A549 (cell line): ENCODE data around the gene CRACDL. TPM values are rescaled to one million over a fixed set of nuclear protein-coding genes. Genes with fewer than 3 reads are reported as not detected.
"Not testable (repeated sequence)": the region's sequence is repeated elsewhere in the genome, so short reads cannot be mapped to it uniquely, and the experiment has no call there.

Experiments
- ATAC-seq, 2 experiments: fragments of 200-7000 bp in 1 of 2; fragments of >200 bp in 1 of 2; cut with Nextera tagmentation in 1 of 2; cut with Tn5 transposase in 1 of 2; 3 replicates each; pipeline versions ENCODE4 v1.8.0 to v1.9.1; 2018 to 2020; ENCODE audit warnings: mild to moderate bottlenecking in 1 of 2, moderate library complexity in 1 of 2
- CTCF ChIA-PET: fragments of 300-600 bp; sonication (Branson Sonifier 250); formaldehyde crosslinking; extraction: SDS; loops from one replicate; lab custom pipeline; 2021; ENCODE audit warnings: antibody characterized with exemption, inconsistent platforms; lab: Yijun Ruan, JAX
- POLR2A ChIA-PET: fragments of 350-600 bp; formaldehyde crosslinking; extraction: SDS; loops from one replicate; lab custom pipeline; 2021; ENCODE audit warnings: antibody characterized with exemption, inconsistent platforms; lab: Yijun Ruan, JAX
- DNase-seq, 2 experiments: peaks; one replicate each; pipeline versions ENCODE4 v3.0.0 to v3.0.0-alpha.2; 2011 to 2016; ENCODE audit warnings: low read depth in 1 of 2, low spot score in 1 of 2
- FAIRE-seq: peaks from 2 replicates; lab custom pipeline; 2011; peaks lifted over from hg19 to GRCh38; lab: Jason Lieb, UNC
- H3K27ac ChIP-seq, 2 experiments: fragments of >200 bp; sonication (Bioruptor Twin); formaldehyde crosslinking; 3 replicates each; pipeline ENCODE4 v1.5.1; 2016 to 2017
- H3K4me1 ChIP-seq: fragments of >200 bp; sonication (Bioruptor Twin); formaldehyde crosslinking; 3 replicates; pipeline ENCODE4 v1.6.1; 2016
- H3K4me2 ChIP-seq: fragments of >200 bp; sonication (Bioruptor Twin); formaldehyde crosslinking; 3 replicates; pipeline ENCODE4 v1.6.1; 2016
- H3K4me3 ChIP-seq: fragments of >200 bp; sonication (Bioruptor Twin); formaldehyde crosslinking; 3 replicates; pipeline ENCODE4 v1.5.1; 2016
- H3K9me3 ChIP-seq: fragments of >200 bp; sonication (Bioruptor Twin); formaldehyde crosslinking; 3 replicates; pipeline ENCODE4 v1.6.1; 2016
- BHLHE40 ChIP-seq: IDR thresholded peaks from 2 replicates; pipeline ENCODE4 v1.6.1; 2012; ENCODE audit warnings: low read depth, low read length, inconsistent platforms
- CHD2 ChIP-seq: fragments of 150-350 bp; IDR thresholded peaks from 2 replicates; pipeline ENCODE4 v1.6.1; 2014; ENCODE audit warnings: low read length; ENCODE audit not compliant: partially characterized antibody
- CHD4 ChIP-seq: fragments of 200-600 bp; sonication (generic); IDR thresholded peaks from 2 replicates; pipeline ENCODE4 v1.6.1; 2016; ENCODE audit warnings: antibody characterized with exemption, mild to moderate bottlenecking, borderline replicate concordance
- ESRRA ChIP-seq: fragments of 150-350 bp; IDR thresholded peaks from 2 replicates; pipeline ENCODE4 v1.6.1; 2014; ENCODE audit warnings: mild to moderate bottlenecking, low read length, borderline replicate concordance
- GATA3 ChIP-seq: IDR thresholded peaks from 2 replicates; pipeline ENCODE4 v1.6.1; 2012; ENCODE audit warnings: borderline replicate concordance
- HDAC2 ChIP-seq: fragments of 200-600 bp; sonication (generic); IDR thresholded peaks from 2 replicates; pipeline ENCODE4 v1.6.1; 2016
- HEYL ChIP-seq: fragments of 250-450 bp; sonication (Bioruptor Pico); IDR thresholded peaks from 2 replicates; pipeline ENCODE4 v1.8.0; 2021; ENCODE audit warnings: mild to moderate bottlenecking, moderate library complexity
- JUNB ChIP-seq: fragments of >200 bp; sonication (Bioruptor Twin); formaldehyde crosslinking; IDR thresholded peaks from 2 replicates; pipeline ENCODE4 v1.6.1; 2016
- KDM5A ChIP-seq: fragments of 200-600 bp; sonication (generic); IDR thresholded peaks from 2 replicates; pipeline ENCODE4 v1.6.1; 2016; ENCODE audit warnings: antibody characterized with exemption, mild to moderate bottlenecking
- MAFK ChIP-seq: fragments of 450-650 bp; IDR thresholded peaks from 2 replicates; pipeline ENCODE4 v1.6.1; 2014; ENCODE audit not compliant: partially characterized antibody
- MYC ChIP-seq: IDR thresholded peaks from 2 replicates; pipeline ENCODE4 v1.6.1; 2012; ENCODE audit warnings: mild to moderate bottlenecking, inconsistent platforms, low read length, improper control_type of control experiment, borderline replicate concordance
- NFE2L2 ChIP-seq: fragments of 150-350 bp; conservative IDR thresholded peaks from 2 replicates; pipeline ENCODE4 v1.6.1; 2014; ENCODE audit warnings: low read length
- NPAS2 ChIP-seq: fragments of 250-450 bp; sonication (Bioruptor Pico); IDR thresholded peaks from 2 replicates; pipeline ENCODE4 v1.8.0; 2022; ENCODE audit warnings: mild to moderate bottlenecking, moderate library complexity, borderline replicate concordance
- PBX3 ChIP-seq: IDR thresholded peaks from 2 replicates; pipeline ENCODE4 v1.6.1; 2012
- RAD21 ChIP-seq, 2 experiments: fragments of >200 bp in 1 of 2; sonication (Bioruptor Twin) in 1 of 2; formaldehyde crosslinking in 1 of 2; IDR thresholded peaks in 1 of 2; conservative IDR thresholded peaks in 1 of 2; 2 replicates in 1 of 2; 3 replicates in 1 of 2; pipeline ENCODE4 v1.6.1; 2012 to 2018; ENCODE audit warnings: inconsistent platforms in 1 of 2
- RCOR1 ChIP-seq: fragments of 150-350 bp; IDR thresholded peaks from 2 replicates; pipeline ENCODE4 v1.6.1; 2014; ENCODE audit warnings: antibody characterized with exemption, low read length, low read depth
- RNF2 ChIP-seq: fragments of 200-600 bp; sonication (generic); IDR thresholded peaks from 2 replicates; pipeline ENCODE4 v1.6.1; 2016; ENCODE audit warnings: low read depth, mild to moderate bottlenecking, antibody characterized with exemption, moderate library complexity, borderline replicate concordance
- SMC3 ChIP-seq: fragments of >200 bp; sonication (Bioruptor Twin); formaldehyde crosslinking; IDR thresholded peaks from 3 replicates; pipeline ENCODE4 v1.6.1; 2018; ENCODE audit warnings: inconsistent platforms
- ZNF302 ChIP-seq: fragments of 250-450 bp; sonication (Bioruptor Pico); IDR thresholded peaks from 2 replicates; pipeline ENCODE4 v1.9.0; 2021; ENCODE audit warnings: inconsistent platforms, mild to moderate bottlenecking, moderate library complexity
- WGBS: methylation state at CpG from one replicate; pipeline ENCODE4 v1.1.6; 2017; ENCODE audit errors: missing lambda C conversion rate; 5-methylcytosine and 5-hydroxymethylcytosine counted together
- polyA plus RNA-seq, 4 experiments: library from polyadenylated mRNA; depleted of rRNA in 3 of 4; stranded (reverse); fragments of >200 nt; fragmentation: RNase III in 1 of 4; extraction: RNeasy Plus Mini Kit Qiagen cat#74134 plus additional on column Dnase treatment in 1 of 4; gene quantifications; 2 replicates in 3 of 4; 3 replicates in 1 of 4; pipeline ENCODE4 v1.2.3, GENCODE V29; 2011 to 2017
- TF ChIP-seq, protein P1 (sequence below): fragments of 150-350 bp; IDR thresholded peaks from 2 replicates; pipeline ENCODE4 v1.6.1; 2014; ENCODE audit warnings: low read depth, mild to moderate bottlenecking, low read length
- TF ChIP-seq, protein P2 (sequence below): fragments of 250-450 bp; sonication (Bioruptor Pico); IDR thresholded peaks from 2 replicates; pipeline ENCODE4 v1.5.0; 2021; ENCODE audit warnings: mild to moderate bottlenecking, moderate library complexity, borderline replicate concordance

Gene CRACDL
- polyA plus RNA-seq, 2 of the 4 experiments (the other 2 are of a cell fraction) = 0.21 to 0.36 TPM

DNA sequence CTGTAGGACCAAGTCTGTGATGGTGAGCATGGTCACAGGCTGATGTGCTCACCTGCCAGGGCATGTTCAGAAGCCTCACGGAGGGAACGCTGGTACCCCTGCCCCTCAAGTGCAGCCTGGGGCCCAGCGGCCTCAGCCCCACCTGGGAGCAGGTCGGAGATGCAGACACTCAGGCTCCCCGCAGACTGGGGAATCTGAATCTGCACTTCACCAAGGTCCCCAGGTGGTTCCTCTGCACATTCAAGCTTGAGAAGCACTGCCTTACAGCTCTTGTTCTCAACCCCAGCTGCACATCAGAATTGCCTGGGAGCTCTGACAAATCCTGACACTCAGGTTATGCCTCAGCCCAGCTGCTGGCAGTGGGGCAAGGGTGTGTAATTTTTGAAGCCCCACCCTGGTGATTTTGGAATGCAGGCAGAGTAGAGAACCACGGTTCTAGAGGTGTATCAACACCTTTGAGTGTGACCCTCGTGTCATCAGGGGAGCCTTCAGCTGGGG is 54.8 kb downstream of the CRACDL start:
- no peak overlapping the region for H3K27ac ChIP-seq
- no peak for ATAC-seq
- ChIA-PET POLR2A (no interaction called here), CTCF (interaction anchor here (1.4 kb wide), 1 partner anchor 55 kb away, joined by 3 read pairs; no protein-coding TSS in a partner anchor)
- DNase-seq = no peak
- 54% methylated on average over 4 of the region's 7 CpGs for WGBS
- TF ChIP-seq HEYL (CRISPR knock-in tag) = no peak
- no peak for TF ChIP-seq BHLHE40
- TF ChIP-seq ZNF302 (CRISPR knock-in tag) = no peak
- TF ChIP-seq, protein P1, sequence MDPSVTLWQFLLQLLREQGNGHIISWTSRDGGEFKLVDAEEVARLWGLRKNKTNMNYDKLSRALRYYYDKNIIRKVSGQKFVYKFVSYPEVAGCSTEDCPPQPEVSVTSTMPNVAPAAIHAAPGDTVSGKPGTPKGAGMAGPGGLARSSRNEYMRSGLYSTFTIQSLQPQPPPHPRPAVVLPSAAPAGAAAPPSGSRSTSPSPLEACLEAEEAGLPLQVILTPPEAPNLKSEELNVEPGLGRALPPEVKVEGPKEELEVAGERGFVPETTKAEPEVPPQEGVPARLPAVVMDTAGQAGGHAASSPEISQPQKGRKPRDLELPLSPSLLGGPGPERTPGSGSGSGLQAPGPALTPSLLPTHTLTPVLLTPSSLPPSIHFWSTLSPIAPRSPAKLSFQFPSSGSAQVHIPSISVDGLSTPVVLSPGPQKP = no peak
- no peak for TF ChIP-seq CHD4
- TF ChIP-seq RNF2 = no peak
- no peak for TF ChIP-seq RCOR1
- no peak for TF ChIP-seq KDM5A
- no peak for TF ChIP-seq MYC
- TF ChIP-seq NFE2L2 = no peak
- peaks cover 3% of the 10 kb centered on the region; the same call in 2 of the 3 replicates for H3K9me3 ChIP-seq
- no peak overlapping the region for H3K4me2 ChIP-seq
- no peaks in the 10 kb centered on the region for H3K4me1 ChIP-seq
- no peak overlapping the region for H3K4me3 ChIP-seq
- FAIRE-seq = no peak

- CTCF ChIA-PET = interaction anchor here (0.8 to 1.4 kb wide), 2 partner anchors 9 to 56 kb away, joined by 3 read pairs; no protein-coding TSS in a partner anchor
- Histone ChIP-seq H3K4me1 (no peaks in the 10 kb centered on the region), H3K9me3 (no peaks in the 10 kb centered on the region), H3K27ac (no peak overlapping the region), H3K4me3 (no peak overlapping the region), H3K4me2 (no peak overlapping the region)
- 41% methylated on average over 7 of the region's 20 CpGs for WGBS
- no peak for FAIRE-seq
- POLR2A ChIA-PET = no interaction called here
- no peak for DNase-seq
- ATAC-seq = peak in 1 of 2 experiments; percentile 42; a peak in 2 of 6 replicates
- TF ChIP-seq RAD21 (conservative IDR thresholded peaks at IDR 0.05 in 1 of 2, IDR thresholded peaks at IDR 0.05 in 1 of 2) (peak in 1 of 2 experiments; percentile 25; a peak in 1 of 5 replicates), ESRRA (no peak)
Observed at GRCh38 chr2:98880266-98881152, 55.5 kb downstream of the CRACDL start.

GRCh38 chr2:98877658-98878057 is 58.4 kb downstream of the CRACDL start:
- ATAC-seq, FAIRE-seq, H3K27ac ChIP-seq, H3K4me1 ChIP-seq, POLR2A ChIA-PET, H3K4me2 ChIP-seq, H3K9me3 ChIP-seq, H3K4me3 ChIP-seq, DNase-seq, CTCF ChIA-PET: not testable (repeated sequence)
- 63% methylated on average over 5 of the region's 5 CpGs for WGBS

GRCh38 chr2:98876741-98877140 is 59.3 kb downstream of the CRACDL start:
- H3K4me3 ChIP-seq = no peak overlapping the region
- CTCF ChIA-PET = no interaction called here
- no peak for FAIRE-seq

More at GRCh38 chr2:98876741-98877140, 59.3 kb downstream of the CRACDL start:
- Histone ChIP-seq H3K9me3 (no peaks in the 10 kb centered on the region), H3K4me1 (no peaks in the 10 kb centered on the region), H3K27ac (no peak overlapping the region), H3K4me2 (no peak overlapping the region)
- ATAC-seq (no peak), DNase-seq (no peak)
- POLR2A ChIA-PET = no interaction called here
- TF ChIP-seq NPAS2 (CRISPR knock-in tag) (no peak), GATA3 (no peak), PBX3 (no peak), MAFK (no peak), JUNB (no peak), ESRRA (no peak), SMC3 (no peak), CHD2 (no peak), HDAC2 (no peak)
- TF ChIP-seq, protein P2, sequence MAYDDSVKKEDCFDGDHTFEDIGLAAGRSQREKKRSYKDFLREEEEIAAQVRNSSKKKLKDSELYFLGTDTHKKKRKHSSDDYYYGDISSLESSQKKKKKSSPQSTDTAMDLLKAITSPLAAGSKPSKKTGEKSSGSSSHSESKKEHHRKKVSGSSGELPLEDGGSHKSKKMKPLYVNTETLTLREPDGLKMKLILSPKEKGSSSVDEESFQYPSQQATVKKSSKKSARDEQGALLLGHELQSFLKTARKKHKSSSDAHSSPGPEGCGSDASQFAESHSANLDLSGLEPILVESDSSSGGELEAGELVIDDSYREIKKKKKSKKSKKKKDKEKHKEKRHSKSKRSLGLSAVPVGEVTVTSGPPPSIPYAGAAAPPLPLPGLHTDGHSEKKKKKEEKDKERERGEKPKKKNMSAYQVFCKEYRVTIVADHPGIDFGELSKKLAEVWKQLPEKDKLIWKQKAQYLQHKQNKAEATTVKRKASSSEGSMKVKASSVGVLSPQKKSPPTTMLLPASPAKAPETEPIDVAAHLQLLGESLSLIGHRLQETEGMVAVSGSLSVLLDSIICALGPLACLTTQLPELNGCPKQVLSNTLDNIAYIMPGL = no peak
- WGBS = 86% methylated on average over 3 of the region's 3 CpGs
